ENCODE results near the gene UBE2L3. TPM values are rescaled to one million over a fixed set of nuclear protein-coding genes. Genes with fewer than 3 reads are reported as not detected.
"Not testable (repeated sequence)": the region's sequence is repeated elsewhere in the genome, so short reads cannot be mapped to it uniquely, and the experiment has no call there.

UBE2L3 gene
- 28.2 TPM for total RNA-seq
- 10 to 100 TPM; 38.1 to 46.2 (median 42.2) TPM for polyA plus RNA-seq (ENCODE audit: insufficient read depth in 1 of 8, insufficient read length in 8 of 8, low replicate concordance in 1 of 8)
- long read RNA-seq, donor 1, transcript UBE2L3-201 (4 exons, 3,028 nt): major isoform, 18 of 18 reads
- long read RNA-seq, donor 1, partial matches to known transcripts: 0 of 18 reads
- long read RNA-seq, donor 1, other reads (novel, unspliced or antisense): 0 of 18 reads
- long read RNA-seq, donor 2, transcript UBE2L3-201 (4 exons, 3,028 nt): major isoform, 8 of 8 reads
- long read RNA-seq, donor 2, partial matches to known transcripts: 0 of 8 reads
- long read RNA-seq, donor 2, other reads (novel, unspliced or antisense): 0 of 8 reads
- long read RNA-seq, donor 3, transcript UBE2L3-201 (4 exons, 3,028 nt): major isoform, 44 of 45 reads
- long read RNA-seq, donor 3, partial matches to known transcripts: 0 of 45 reads
- long read RNA-seq, donor 3, other reads (novel, unspliced or antisense): 0 of 45 reads
- long read RNA-seq, donor 4, transcript UBE2L3-201 (4 exons, 3,028 nt): major isoform, 44 of 44 reads
- long read RNA-seq, donor 4, partial matches to known transcripts: 0 of 44 reads
- long read RNA-seq, donor 4, other reads (novel, unspliced or antisense): 0 of 44 reads
- long read RNA-seq, donor 5, transcript UBE2L3-201 (4 exons, 3,028 nt): major isoform, 106 of 109 reads
- long read RNA-seq, donor 5, partial matches to known transcripts: 0 of 109 reads
- long read RNA-seq, donor 5, other reads (novel, unspliced or antisense): 0 of 109 reads
- long read RNA-seq, donor 6, transcript UBE2L3-201 (4 exons, 3,028 nt): major isoform, 78 of 93 reads
- long read RNA-seq, donor 6, partial matches to known transcripts: 11 of 93 reads
- long read RNA-seq, donor 6, other reads (novel, unspliced or antisense): 0 of 93 reads
- long read RNA-seq, donor 7, transcript UBE2L3-201 (4 exons, 3,028 nt): major isoform, 74 of 81 reads
- long read RNA-seq, donor 7, partial matches to known transcripts: 6 of 81 reads
- long read RNA-seq, donor 7, other reads (novel, unspliced or antisense): 0 of 81 reads
- long read RNA-seq, donor 8, transcript UBE2L3-201 (4 exons, 3,028 nt): major isoform, 38 of 46 reads
- long read RNA-seq, donor 8, partial matches to known transcripts: 8 of 46 reads
- long read RNA-seq, donor 8, other reads (novel, unspliced or antisense): 0 of 46 reads
- long read RNA-seq, donor 9, transcript UBE2L3-201 (4 exons, 3,028 nt): major isoform, 37 of 40 reads
- long read RNA-seq, donor 9, partial matches to known transcripts: 0 of 40 reads
- long read RNA-seq, donor 9, other reads (novel, unspliced or antisense): 0 of 40 reads
- long read RNA-seq, donor 10, transcript UBE2L3-201 (4 exons, 3,028 nt): major isoform, 56 of 62 reads
- long read RNA-seq, donor 10, transcript UBE2L3-204 (3 exons, 2,932 nt): minor isoform, 6 of 62 reads
- long read RNA-seq, donor 10, partial matches to known transcripts: 0 of 62 reads
- long read RNA-seq, donor 10, other reads (novel, unspliced or antisense): 0 of 62 reads
- long read RNA-seq, donor 11, transcript UBE2L3-201 (4 exons, 3,028 nt): major isoform, 47 of 47 reads
- long read RNA-seq, donor 11, partial matches to known transcripts: 0 of 47 reads
- long read RNA-seq, donor 11, other reads (novel, unspliced or antisense): 0 of 47 reads

DNA sequence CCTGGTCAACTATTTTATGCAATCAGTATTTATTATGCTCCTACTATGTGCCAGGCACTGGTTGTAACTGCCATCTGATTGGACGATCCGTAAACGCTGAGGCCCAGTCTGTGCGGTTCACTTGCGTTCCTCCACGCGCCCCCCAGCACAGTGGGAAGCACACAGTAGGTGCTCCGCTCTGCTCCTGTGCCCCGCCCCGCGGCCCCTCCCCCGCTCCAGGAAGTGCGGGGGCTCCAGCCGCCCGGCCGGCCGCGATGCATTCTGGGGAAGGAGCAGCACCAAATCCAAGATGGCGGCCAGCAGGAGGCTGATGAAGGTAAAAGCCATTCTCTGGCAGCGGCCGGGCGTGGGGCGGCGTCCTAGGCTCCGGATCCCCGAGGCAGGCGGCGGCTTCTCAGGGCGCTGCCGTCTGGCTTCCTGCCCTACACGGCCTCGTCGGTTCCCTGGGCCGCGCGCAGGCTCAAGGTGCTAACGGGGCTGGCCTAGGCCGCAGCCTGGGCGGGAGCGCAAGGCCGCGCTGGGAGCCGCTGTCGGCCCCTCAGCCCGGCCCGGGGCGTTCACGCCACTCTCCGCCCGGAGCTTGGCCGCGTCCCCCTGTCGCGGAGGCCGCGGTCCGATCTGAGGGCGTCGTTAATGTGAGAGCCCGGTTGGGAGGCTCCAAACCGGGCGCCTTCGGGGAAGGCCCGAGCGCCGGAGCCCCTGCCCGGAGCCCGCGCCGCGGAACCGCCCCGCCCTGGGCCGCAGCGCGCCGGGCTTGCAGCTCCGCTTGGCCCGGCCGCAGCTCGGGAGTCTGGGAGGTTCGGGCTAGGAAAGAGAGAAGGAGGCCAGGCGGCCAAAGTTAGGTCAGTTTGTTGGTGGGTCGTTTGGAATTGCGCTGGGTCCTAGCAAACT, at the start of gene UBE2L3:
UBE2L3 (plus strand) TSS at position 259 of the 891 bp plus-strand sequence; CDS start at position 290, 31 bp downstream.
- WGBS (ENCODE audit: insufficient coverage): under 1% methylated on average over 81 of the region's 85 CpGs

GRCh38 chr22:21526705-21527500, 40.6 kb upstream of the UBE2L3 start:
- H3K27me3 ChIP-seq (ENCODE audit: control insufficient read depth, insufficient read depth, low read length); H3K4me1 ChIP-seq (ENCODE audit: control insufficient read depth, insufficient read depth, low read length); H3K27ac ChIP-seq (ENCODE audit: low read length); H3K9me3 ChIP-seq (replicated peaks; ENCODE audit: control insufficient read depth, low read depth, low read length); DNase-seq; H3K36me3 ChIP-seq (ENCODE audit: control insufficient read depth, insufficient read depth, low read length); H3K4me3 ChIP-seq (ENCODE audit: low read length): not testable (repeated sequence)
- WGBS (ENCODE audit: insufficient coverage): no CpG with 5 or more reads among the region's 6 CpGs

More for the DNA sequence above, at the start of gene UBE2L3:
- H3K36me3 ChIP-seq (ENCODE audit: control insufficient read depth, insufficient read depth, low read length): peaks cover 2% of the 10 kb centered on the region
- peak within 1 kb of the TSS; percentile 86 for H3K27ac ChIP-seq (ENCODE audit: low read length)
- DNase-seq: peak; percentile 92
- H3K27me3 ChIP-seq (ENCODE audit: control insufficient read depth, insufficient read depth, low read length): no peaks in the 10 kb centered on the region
- H3K9me3 ChIP-seq (replicated peaks; ENCODE audit: control insufficient read depth, low read depth, low read length): no peaks in the 10 kb centered on the region
- peak within 1 kb of the TSS; percentile 86 for H3K4me3 ChIP-seq (ENCODE audit: low read length)
- H3K4me1 ChIP-seq (ENCODE audit: control insufficient read depth, insufficient read depth, low read length): peaks cover 16% of the 10 kb centered on the region

- H3K4me1 ChIP-seq (ENCODE audit: control insufficient read depth, insufficient read depth, low read length); H3K4me3 ChIP-seq (ENCODE audit: low read length); H3K27me3 ChIP-seq (ENCODE audit: control insufficient read depth, insufficient read depth, low read length); DNase-seq; H3K36me3 ChIP-seq (ENCODE audit: control insufficient read depth, insufficient read depth, low read length); H3K9me3 ChIP-seq (replicated peaks; ENCODE audit: control insufficient read depth, low read depth, low read length); H3K27ac ChIP-seq (ENCODE audit: low read length): not testable (repeated sequence)
- WGBS (ENCODE audit: insufficient coverage): no CpG with 5 or more reads among the region's 5 CpGs
These were observed 36.0 kb upstream of the UBE2L3 start for GRCh38 chr22:21531525-21531924.

- H3K4me1 ChIP-seq (ENCODE audit: control insufficient read depth, insufficient read depth, low read length); H3K27me3 ChIP-seq (ENCODE audit: control insufficient read depth, insufficient read depth, low read length): not testable (repeated sequence)
- WGBS (ENCODE audit: insufficient coverage): no CpG with 5 or more reads among the region's 20 CpGs
These were observed 34.5 kb upstream of the UBE2L3 start for GRCh38 chr22:21532863-21533648.

GRCh38 chr22:21539862-21540261, 27.7 kb upstream of the UBE2L3 start:
- H3K36me3 ChIP-seq (ENCODE audit: control insufficient read depth, insufficient read depth, low read length); H3K27ac ChIP-seq (ENCODE audit: low read length); H3K27me3 ChIP-seq (ENCODE audit: control insufficient read depth, insufficient read depth, low read length); H3K4me3 ChIP-seq (ENCODE audit: low read length); H3K9me3 ChIP-seq (replicated peaks; ENCODE audit: control insufficient read depth, low read depth, low read length); H3K4me1 ChIP-seq (ENCODE audit: control insufficient read depth, insufficient read depth, low read length); DNase-seq: not testable (repeated sequence)
- no CpG with 5 or more reads among the region's 7 CpGs for WGBS (ENCODE audit: insufficient coverage)

More at GRCh38 chr22:21532863-21533648, 34.5 kb upstream of the UBE2L3 start:
- DNase-seq; H3K4me3 ChIP-seq (ENCODE audit: low read length); H3K9me3 ChIP-seq (replicated peaks; ENCODE audit: control insufficient read depth, low read depth, low read length); H3K27ac ChIP-seq (ENCODE audit: low read length); H3K36me3 ChIP-seq (ENCODE audit: control insufficient read depth, insufficient read depth, low read length): not testable (repeated sequence)

- H3K4me1 ChIP-seq (ENCODE audit: control insufficient read depth, insufficient read depth, low read length); DNase-seq; H3K4me3 ChIP-seq (ENCODE audit: low read length); H3K36me3 ChIP-seq (ENCODE audit: control insufficient read depth, insufficient read depth, low read length); H3K27me3 ChIP-seq (ENCODE audit: control insufficient read depth, insufficient read depth, low read length); H3K9me3 ChIP-seq (replicated peaks; ENCODE audit: control insufficient read depth, low read depth, low read length); H3K27ac ChIP-seq (ENCODE audit: low read length): not testable (repeated sequence)
- no CpG with 5 or more reads among the region's 17 CpGs for WGBS (ENCODE audit: insufficient coverage)
These were observed 22.8 kb upstream of the UBE2L3 start for GRCh38 chr22:21544432-21545322.

- H3K4me3 ChIP-seq (ENCODE audit: low read length); H3K9me3 ChIP-seq (replicated peaks; ENCODE audit: control insufficient read depth, low read depth, low read length); H3K36me3 ChIP-seq (ENCODE audit: control insufficient read depth, insufficient read depth, low read length); H3K4me1 ChIP-seq (ENCODE audit: control insufficient read depth, insufficient read depth, low read length); DNase-seq; H3K27ac ChIP-seq (ENCODE audit: low read length); H3K27me3 ChIP-seq (ENCODE audit: control insufficient read depth, insufficient read depth, low read length): not testable (repeated sequence)
- WGBS (ENCODE audit: insufficient coverage): no CpG with 5 or more reads among the region's 38 CpGs
These were observed 18.0 kb upstream of the UBE2L3 start for GRCh38 chr22:21549558-21549957.

Measured in muscle of leg (tissue), 16 donors.